ENCODE results near the gene CDYL. TPM values are rescaled to one million over a fixed set of nuclear protein-coding genes. Genes with fewer than 3 reads are reported as not detected.
A peak's percentile ranks its signal among the peaks of the same experiment; 100 is the strongest.

CDYL gene
- total RNA-seq, 1 experiment from 2014 or later: 60.8 TPM

DNA sequence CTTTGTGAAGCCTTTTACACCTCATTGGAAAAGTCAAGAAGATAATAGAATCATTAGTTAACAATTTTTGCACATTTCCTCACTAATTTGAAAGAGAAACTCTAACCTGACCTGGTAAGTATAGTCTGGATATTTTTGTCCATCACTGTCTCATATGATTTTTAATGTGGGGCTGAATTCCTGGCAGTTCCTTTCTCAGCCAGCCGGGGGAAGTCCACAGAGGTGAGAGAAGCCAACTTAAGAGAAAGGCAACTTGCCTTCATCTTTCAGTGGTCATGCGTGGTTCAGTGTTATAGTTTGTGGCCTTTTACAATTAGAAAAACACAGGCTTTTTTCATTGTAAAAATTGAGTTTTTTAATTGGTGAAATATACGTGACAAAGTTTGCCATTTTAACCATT lies 80.6 kb downstream of the CDYL start:
- Histone ChIP-seq H3K79me2 (ENCODE audit: low read depth) (peaks cover 4% of the 10 kb centered on the region; the same call in 1 of the 2 replicates), H3K36me3 (ENCODE audit: low read depth) (no peaks in the 10 kb centered on the region), H3K4me1 (replicated peaks; ENCODE audit: insufficient read depth) (no peaks in the 10 kb centered on the region), H3K9me3 (ENCODE audit: insufficient read depth, low read depth) (no peaks in the 10 kb centered on the region), H3K4me3 (no peak overlapping the region), H2AFZ (no peak overlapping the region), H3K4me2 (no peak overlapping the region), H4K20me1 (ENCODE audit: insufficient read depth) (0 out of 2 replicates have a peak, but pooled peaks cover 3% of the 10 kb centered on the region), H3K27me3 (ENCODE audit: insufficient read depth, low read depth) (no peaks in the 10 kb centered on the region), H3F3A (ENCODE audit: insufficient read depth, low read depth) (no peaks in the 10 kb centered on the region), H3K27ac (no peak overlapping the region), H3K9me2 (ENCODE audit: insufficient read depth) (no peaks in the 10 kb centered on the region)
- ChIA-PET CTCF (interaction anchor here (0.6 kb wide), 1 partner anchor 409 kb away, joined by 7 read pairs; no protein-coding TSS in a partner anchor), POLR2A (ENCODE audit: unreplicated experiment) (no interaction called here)
- TF ChIP-seq, protein P1, sequence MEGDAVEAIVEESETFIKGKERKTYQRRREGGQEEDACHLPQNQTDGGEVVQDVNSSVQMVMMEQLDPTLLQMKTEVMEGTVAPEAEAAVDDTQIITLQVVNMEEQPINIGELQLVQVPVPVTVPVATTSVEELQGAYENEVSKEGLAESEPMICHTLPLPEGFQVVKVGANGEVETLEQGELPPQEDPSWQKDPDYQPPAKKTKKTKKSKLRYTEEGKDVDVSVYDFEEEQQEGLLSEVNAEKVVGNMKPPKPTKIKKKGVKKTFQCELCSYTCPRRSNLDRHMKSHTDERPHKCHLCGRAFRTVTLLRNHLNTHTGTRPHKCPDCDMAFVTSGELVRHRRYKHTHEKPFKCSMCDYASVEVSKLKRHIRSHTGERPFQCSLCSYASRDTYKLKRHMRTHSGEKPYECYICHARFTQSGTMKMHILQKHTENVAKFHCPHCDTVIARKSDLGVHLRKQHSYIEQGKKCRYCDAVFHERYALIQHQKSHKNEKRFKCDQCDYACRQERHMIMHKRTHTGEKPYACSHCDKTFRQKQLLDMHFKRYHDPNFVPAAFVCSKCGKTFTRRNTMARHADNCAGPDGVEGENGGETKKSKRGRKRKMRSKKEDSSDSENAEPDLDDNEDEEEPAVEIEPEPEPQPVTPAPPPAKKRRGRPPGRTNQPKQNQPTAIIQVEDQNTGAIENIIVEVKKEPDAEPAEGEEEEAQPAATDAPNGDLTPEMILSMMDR (conservative IDR thresholded peaks at IDR 0.05): 0 out of 2 replicates have a peak, but pooled peaks have one; percentile 19
- TF ChIP-seq EZH2 (IDR thresholded peaks at IDR 0.05; ENCODE audit: low read depth): no peak
- no peak for DNase-seq
- BruUV-seq (replicated peaks): no TSS peak
- intact Hi-C loops (cut with micrococcal nuclease; ENCODE audit: unreplicated experiment): no loop called here

DNA sequence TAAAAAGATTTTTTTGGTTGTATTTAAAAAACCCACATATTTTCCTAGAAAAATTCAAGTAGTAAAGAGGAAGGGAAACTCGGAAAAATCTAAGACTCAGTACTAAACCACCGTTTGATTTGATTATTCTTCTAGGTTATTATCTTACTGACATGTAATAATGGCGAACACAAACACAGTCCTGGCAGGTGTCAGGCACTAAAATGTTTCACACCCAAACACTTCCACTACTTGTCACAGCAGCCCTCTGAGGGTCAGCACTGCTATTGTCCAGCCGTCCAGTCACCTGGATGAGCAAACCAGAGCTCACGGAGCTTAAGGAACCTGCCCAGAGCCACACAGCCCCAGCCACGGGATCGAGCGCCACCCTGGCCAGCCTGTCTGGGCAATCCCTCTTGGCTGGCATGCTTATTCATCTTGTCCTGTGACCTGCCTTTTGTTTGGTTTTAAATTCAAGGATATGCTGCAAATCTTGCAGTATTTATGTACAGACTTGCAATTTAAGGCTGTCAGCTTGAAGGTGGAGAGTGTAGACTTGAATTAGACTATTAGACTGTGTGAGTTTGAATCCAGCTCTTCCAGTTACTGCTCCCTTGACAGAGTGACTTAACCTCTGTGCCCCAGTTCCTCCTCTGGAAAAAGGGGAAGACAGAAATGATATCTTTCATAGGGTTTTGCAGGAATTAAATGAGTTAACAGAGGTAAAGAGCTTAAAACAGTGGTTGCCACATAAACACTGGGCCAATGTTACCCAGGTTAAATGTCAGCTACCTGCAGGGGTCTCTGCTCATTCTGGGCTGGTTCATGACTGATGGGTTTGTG lies 82.2 kb downstream of the CDYL start:
- no peaks in the 10 kb centered on the region for H3K9me2 ChIP-seq (ENCODE audit: insufficient read depth)
- DNase-seq: no peak
- H3K27ac ChIP-seq: no peak overlapping the region
- intact Hi-C loops (cut with micrococcal nuclease; ENCODE audit: unreplicated experiment): no loop called here
- no peak for TF ChIP-seq EZH2 (IDR thresholded peaks at IDR 0.05; ENCODE audit: low read depth)
- TF ChIP-seq, protein P1 (conservative IDR thresholded peaks at IDR 0.05): no peak
- H4K20me1 ChIP-seq (ENCODE audit: insufficient read depth): 0 out of 2 replicates have a peak, but pooled peaks cover 3% of the 10 kb centered on the region
- H3K79me2 ChIP-seq (ENCODE audit: low read depth): peaks cover 4% of the 10 kb centered on the region; the same call in 1 of the 2 replicates
- H3K36me3 ChIP-seq (ENCODE audit: low read depth): no peaks in the 10 kb centered on the region
- no peaks in the 10 kb centered on the region for H3F3A ChIP-seq (ENCODE audit: insufficient read depth, low read depth)
- ChIA-PET POLR2A (ENCODE audit: unreplicated experiment) (no interaction called here), CTCF (no interaction called here)
- BruUV-seq (replicated peaks): no TSS peak
- no peak overlapping the region for H3K4me2 ChIP-seq
- no peak overlapping the region for H2AFZ ChIP-seq
- no peaks in the 10 kb centered on the region for H3K4me1 ChIP-seq (replicated peaks; ENCODE audit: insufficient read depth)
- no peak overlapping the region for H3K4me3 ChIP-seq
- H3K9me3 ChIP-seq (ENCODE audit: insufficient read depth, low read depth): no peaks in the 10 kb centered on the region
- H3K27me3 ChIP-seq (ENCODE audit: insufficient read depth, low read depth): no peaks in the 10 kb centered on the region

DNA sequence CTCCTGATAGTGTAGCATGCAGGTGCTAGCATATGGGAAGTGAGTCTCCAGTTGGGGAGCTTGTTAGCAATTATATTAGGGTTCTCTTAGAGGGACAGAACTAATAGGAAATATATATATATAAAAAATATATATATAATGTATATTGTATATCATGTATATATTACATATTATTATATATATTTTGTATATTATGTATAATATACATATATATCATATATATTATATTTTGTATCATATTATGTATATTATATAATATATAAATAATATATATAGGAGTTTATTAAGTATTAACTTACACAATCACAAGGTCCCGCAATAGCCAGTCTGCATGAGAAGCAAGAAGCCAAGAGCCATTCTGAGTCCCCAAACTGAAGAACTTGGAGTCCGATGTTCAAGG lies 84.2 kb downstream of the CDYL start:
- Histone ChIP-seq H3K4me3 (no peak overlapping the region), H4K20me1 (ENCODE audit: insufficient read depth) (no peaks in the 10 kb centered on the region), H3K4me2 (no peak overlapping the region), H3K36me3 (ENCODE audit: low read depth) (no peaks in the 10 kb centered on the region), H3K9me2 (ENCODE audit: insufficient read depth) (no peaks in the 10 kb centered on the region), H3K79me2 (ENCODE audit: low read depth) (peaks cover 4% of the 10 kb centered on the region; the same call in 1 of the 2 replicates), H3K27ac (no peak overlapping the region), H3F3A (ENCODE audit: insufficient read depth, low read depth) (no peaks in the 10 kb centered on the region), H2AFZ (no peak overlapping the region), H3K27me3 (ENCODE audit: insufficient read depth, low read depth) (no peaks in the 10 kb centered on the region), H3K9me3 (ENCODE audit: insufficient read depth, low read depth) (peaks cover 1% of the 10 kb centered on the region; the same call in 1 of the 2 replicates), H3K4me1 (replicated peaks; ENCODE audit: insufficient read depth) (no peaks in the 10 kb centered on the region)
- intact Hi-C loops (cut with micrococcal nuclease; ENCODE audit: unreplicated experiment): no loop called here
- DNase-seq: no peak
- no peak for TF ChIP-seq EZH2 (IDR thresholded peaks at IDR 0.05; ENCODE audit: low read depth)
- TF ChIP-seq, protein P1 (conservative IDR thresholded peaks at IDR 0.05): no peak
- BruUV-seq (replicated peaks): no TSS peak
- ChIA-PET POLR2A (ENCODE audit: unreplicated experiment) (no interaction called here), CTCF (no interaction called here)

Measured in PC-9 (cell line).